Keratinocyte (primary cell): ENCODE results near the gene PLSCR3.

ENCODE experiments used
- EZH2 ChIP-seq: IDR thresholded peaks from one replicate; pipeline ENCODE4 v1.6.1; 2012; ENCODE audit warnings: inconsistent platforms, mild to moderate bottlenecking, low read length, moderate library complexity
- TF ChIP-seq, protein P1 (sequence below), 3 experiments: IDR thresholded peaks in 1 of 3; conservative IDR thresholded peaks in 1 of 3; optimal IDR thresholded peaks in 1 of 3; 2 replicates in 2 of 3; 3 replicates in 1 of 3; pipeline versions ENCODE3 to v1.5.1; 2011; ENCODE audit warnings: low read length in 3 of 3, mild to moderate bottlenecking in 3 of 3, moderate library complexity in 2 of 3, control low read depth in 1 of 3, inconsistent platforms in 1 of 3; ENCODE audit not compliant: insufficient read depth in 2 of 3; ENCODE audit errors: extremely low read depth in 1 of 3

DNA sequence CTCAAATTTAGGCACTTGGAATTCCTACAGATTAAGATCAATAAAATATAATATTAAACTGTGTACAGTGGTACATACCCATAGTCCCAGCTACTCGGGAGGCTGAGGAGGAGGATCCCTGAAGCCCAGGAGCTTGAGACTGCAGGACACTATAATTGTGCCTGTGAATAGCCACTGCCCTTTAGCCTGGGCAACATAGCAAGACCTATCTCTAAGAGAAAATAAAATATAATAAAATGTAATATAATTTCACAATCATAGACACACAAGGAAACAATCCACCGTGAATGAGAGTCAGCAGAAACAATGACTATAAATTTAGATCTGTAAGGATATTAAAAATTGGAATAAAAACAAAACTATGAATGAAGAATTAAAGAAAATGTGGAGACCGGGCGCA is 23.5 kb downstream of the PLSCR3 start:
- TF ChIP-seq, protein P1, sequence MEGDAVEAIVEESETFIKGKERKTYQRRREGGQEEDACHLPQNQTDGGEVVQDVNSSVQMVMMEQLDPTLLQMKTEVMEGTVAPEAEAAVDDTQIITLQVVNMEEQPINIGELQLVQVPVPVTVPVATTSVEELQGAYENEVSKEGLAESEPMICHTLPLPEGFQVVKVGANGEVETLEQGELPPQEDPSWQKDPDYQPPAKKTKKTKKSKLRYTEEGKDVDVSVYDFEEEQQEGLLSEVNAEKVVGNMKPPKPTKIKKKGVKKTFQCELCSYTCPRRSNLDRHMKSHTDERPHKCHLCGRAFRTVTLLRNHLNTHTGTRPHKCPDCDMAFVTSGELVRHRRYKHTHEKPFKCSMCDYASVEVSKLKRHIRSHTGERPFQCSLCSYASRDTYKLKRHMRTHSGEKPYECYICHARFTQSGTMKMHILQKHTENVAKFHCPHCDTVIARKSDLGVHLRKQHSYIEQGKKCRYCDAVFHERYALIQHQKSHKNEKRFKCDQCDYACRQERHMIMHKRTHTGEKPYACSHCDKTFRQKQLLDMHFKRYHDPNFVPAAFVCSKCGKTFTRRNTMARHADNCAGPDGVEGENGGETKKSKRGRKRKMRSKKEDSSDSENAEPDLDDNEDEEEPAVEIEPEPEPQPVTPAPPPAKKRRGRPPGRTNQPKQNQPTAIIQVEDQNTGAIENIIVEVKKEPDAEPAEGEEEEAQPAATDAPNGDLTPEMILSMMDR (optimal IDR thresholded peaks at IDR 0.05 in 1 of 3, IDR thresholded peaks at IDR 0.05 in 1 of 3, conservative IDR thresholded peaks at IDR 0.05 in 1 of 3; ENCODE audit: extremely low read depth in 1 of 3, insufficient read depth in 2 of 3, low read length in 3 of 3) = no peak
- no peak for TF ChIP-seq EZH2
